Neutrophil (primary cell): Measurements from ENCODE around the gene ARL6IP1.
"Not testable (repeated sequence)": the region's sequence is repeated elsewhere in the genome, so short reads cannot be mapped to it uniquely, and the experiment has no call there.

Experiments
- H3K27ac ChIP-seq: fragments of 200-600 bp; sonication (generic); 2 replicates; pipeline ENCODE4 v1.5.1; 2016; ENCODE audit warnings: mild to moderate bottlenecking, moderate library complexity
- H3K27me3 ChIP-seq: fragments of 200-600 bp; sonication (generic); 2 replicates; pipeline ENCODE4 v1.6.0; 2016; ENCODE audit warnings: mild to moderate bottlenecking
- H3K36me3 ChIP-seq: fragments of 200-600 bp; sonication (generic); 2 replicates; pipeline ENCODE4 v1.5.1; 2017
- H3K4me1 ChIP-seq, 2 experiments: fragments of 200-600 bp in 1 of 2; sonication (generic) in 1 of 2; 1 replicate in 1 of 2; 2 replicates in 1 of 2; pipeline versions ENCODE4 v1.5.1 to v1.6.1; 2013 to 2016; ENCODE audit warnings: low read depth in 1 of 2, low read length in 1 of 2, mild to moderate bottlenecking in 1 of 2, moderate library complexity in 1 of 2; ENCODE audit not compliant: control insufficient read depth in 1 of 2, insufficient read depth in 1 of 2
- H3K4me3 ChIP-seq, 2 experiments: fragments of 200-600 bp in 1 of 2; sonication (generic) in 1 of 2; 1 replicate in 1 of 2; 2 replicates in 1 of 2; pipeline ENCODE4 v1.5.1; 2013 to 2016; ENCODE audit warnings: low read depth in 1 of 2, low read length in 1 of 2, mild to moderate bottlenecking in 1 of 2, moderate library complexity in 1 of 2
- H3K9me3 ChIP-seq: fragments of 200-600 bp; sonication (generic); 2 replicates; pipeline ENCODE4 v1.5.1; 2016
- TF ChIP-seq, protein P1 (sequence below): fragments of 200-600 bp; sonication (generic); IDR thresholded peaks from 2 replicates; pipeline ENCODE4 v1.5.1; 2016; ENCODE audit warnings: antibody characterized with exemption

Gene ARL6IP1

DNA sequence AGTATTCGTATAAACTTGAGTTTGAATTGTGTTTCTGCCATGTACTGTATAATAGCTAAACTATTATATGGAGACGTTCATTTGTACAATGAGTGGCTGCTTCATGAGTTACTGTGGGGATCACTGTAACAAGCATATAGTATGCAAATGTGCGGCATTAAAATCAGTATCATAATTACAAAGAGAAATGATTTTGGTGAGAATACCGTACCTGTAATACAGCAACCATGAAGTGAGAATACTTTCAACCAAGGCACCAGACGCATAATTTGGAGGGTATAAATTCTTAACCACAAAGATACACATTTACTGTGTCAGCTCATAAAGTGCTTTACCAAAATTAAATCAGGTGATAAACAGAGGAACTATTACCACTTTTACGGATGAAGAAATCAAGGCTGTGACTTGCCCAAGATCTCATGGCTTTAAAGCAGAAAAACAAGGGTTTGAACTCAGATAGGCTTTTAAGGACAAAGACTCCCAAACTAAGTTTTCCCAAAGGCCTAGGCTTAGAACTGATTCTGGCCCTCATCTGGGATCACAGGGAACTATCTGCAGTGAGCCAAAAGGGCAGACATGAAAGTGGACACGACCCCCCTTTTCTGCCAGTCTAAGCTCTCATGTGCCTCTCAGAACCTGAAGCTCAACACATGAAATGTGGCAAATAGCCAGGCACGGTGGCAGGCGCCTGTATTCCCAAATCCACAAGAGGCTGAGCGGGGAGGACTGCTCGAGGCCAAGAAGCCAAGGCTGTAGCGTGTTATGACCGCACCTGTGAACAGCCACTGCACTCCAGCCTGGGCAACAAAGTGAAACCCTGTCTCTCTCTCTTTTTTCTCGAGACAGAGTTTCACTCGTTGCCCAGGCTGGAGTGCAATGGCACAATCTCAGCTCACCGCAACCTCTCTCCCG is 17.7 kb downstream of the ARL6IP1 start:
- TF ChIP-seq, protein P1, sequence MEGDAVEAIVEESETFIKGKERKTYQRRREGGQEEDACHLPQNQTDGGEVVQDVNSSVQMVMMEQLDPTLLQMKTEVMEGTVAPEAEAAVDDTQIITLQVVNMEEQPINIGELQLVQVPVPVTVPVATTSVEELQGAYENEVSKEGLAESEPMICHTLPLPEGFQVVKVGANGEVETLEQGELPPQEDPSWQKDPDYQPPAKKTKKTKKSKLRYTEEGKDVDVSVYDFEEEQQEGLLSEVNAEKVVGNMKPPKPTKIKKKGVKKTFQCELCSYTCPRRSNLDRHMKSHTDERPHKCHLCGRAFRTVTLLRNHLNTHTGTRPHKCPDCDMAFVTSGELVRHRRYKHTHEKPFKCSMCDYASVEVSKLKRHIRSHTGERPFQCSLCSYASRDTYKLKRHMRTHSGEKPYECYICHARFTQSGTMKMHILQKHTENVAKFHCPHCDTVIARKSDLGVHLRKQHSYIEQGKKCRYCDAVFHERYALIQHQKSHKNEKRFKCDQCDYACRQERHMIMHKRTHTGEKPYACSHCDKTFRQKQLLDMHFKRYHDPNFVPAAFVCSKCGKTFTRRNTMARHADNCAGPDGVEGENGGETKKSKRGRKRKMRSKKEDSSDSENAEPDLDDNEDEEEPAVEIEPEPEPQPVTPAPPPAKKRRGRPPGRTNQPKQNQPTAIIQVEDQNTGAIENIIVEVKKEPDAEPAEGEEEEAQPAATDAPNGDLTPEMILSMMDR = no peak
- Histone ChIP-seq H3K4me3 (no peak overlapping the region), H3K27me3 (no peaks in the 10 kb centered on the region), H3K27ac (peak overlapping the region; percentile 62), H3K36me3 (peaks cover 63% of the 10 kb centered on the region), H3K9me3 (no peaks in the 10 kb centered on the region), H3K4me1 (peaks cover 32 to 48% of the 10 kb centered on the region in 2 experiments)

DNA sequence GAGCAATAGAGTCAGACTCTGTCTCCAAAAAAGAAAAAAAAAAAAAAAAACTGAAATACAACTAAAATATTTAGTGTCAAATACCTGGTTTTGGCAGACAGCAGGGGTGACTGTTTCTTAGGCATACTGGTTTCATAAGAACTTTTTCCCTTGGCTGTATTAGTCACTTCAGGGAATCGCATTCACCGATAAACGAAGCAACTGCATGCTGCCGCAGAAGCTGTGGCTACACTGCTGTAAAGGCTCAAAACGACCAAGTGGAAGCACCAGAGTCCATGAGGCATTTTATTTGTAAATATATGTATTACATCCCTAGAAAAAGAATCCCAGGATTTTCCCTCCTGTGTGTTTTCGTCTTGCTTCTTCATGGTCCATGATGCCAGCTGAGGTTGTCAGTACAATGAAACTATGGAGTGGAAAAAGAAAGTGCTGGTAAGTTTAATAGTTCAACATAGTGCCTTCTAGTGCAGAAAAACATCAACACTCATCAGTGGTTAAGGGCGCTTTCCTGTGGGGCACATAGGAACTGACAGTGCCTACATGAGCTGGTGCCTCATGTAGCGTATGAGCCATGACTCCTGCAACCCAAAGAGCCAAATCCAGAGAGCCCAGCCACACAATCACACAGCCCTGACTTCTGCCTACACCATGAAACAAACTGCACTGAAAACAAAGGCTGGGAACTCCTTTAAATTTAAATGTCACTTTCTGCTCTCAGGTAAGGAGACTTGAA is 18.5 kb downstream of the ARL6IP1 start:
- Histone ChIP-seq H3K27me3 (no peaks in the 10 kb centered on the region), H3K27ac (peak overlapping the region; percentile 62), H3K9me3 (no peaks in the 10 kb centered on the region), H3K36me3 (peaks cover 56% of the 10 kb centered on the region), H3K4me1 (peaks cover 24 to 40% of the 10 kb centered on the region in 2 experiments), H3K4me3 (no peak overlapping the region)
- TF ChIP-seq, protein P1 = no peak

DNA sequence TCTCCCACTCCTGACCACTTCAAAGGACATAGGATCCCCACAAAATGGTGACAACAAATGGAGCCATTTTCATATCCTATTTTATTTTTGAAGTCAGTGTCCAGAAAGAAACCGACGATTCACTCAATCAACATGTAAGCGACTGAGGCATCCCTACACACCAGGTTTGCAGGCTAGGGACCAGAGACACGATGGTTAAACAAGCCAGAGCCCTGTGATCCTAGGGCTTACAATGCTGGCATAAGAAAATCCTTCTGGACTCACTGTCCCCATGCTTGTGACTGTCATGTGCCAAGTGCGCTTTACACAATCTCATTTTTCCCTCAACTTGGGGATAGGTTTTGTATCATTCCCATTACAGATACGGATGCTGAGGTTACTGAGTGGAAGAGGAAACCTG is 20.1 kb downstream of the ARL6IP1 start:
- H3K4me3 ChIP-seq, H3K27me3 ChIP-seq, H3K27ac ChIP-seq, H3K9me3 ChIP-seq: not testable (repeated sequence)
- Histone ChIP-seq H3K36me3 (peaks cover 40% of the 10 kb centered on the region), H3K4me1 (peaks cover 11 to 27% of the 10 kb centered on the region in 2 experiments)

DNA sequence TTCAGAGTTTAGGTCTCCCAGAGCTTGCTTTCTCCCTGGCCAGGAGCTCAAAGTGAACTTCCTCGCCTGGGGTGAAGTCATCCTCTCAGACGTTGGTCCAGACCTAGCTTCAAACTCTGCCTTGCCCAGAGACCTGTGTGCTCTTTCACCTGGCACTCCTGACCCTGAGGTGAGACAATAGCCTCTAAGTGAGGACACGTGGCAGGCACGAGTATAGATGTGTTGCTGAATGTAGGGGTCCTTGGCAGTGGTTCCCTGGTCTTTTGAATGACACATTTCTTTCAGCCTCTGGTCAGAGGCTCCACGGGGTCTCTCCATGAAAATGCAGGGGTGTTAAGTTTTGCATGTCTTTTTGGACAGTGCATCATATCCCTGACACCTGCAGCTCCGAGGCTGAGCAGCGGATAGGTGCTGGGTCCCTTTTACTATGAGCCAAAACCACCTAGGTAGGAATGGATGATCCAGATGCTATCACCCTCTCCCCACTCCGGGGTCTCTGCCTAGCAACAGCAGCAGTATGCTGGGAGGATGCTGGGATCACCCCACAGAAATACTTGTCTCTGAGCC is 20.8 kb downstream of the ARL6IP1 start:
- H3K27ac ChIP-seq, H3K4me3 ChIP-seq, H3K27me3 ChIP-seq, H3K9me3 ChIP-seq: not testable (repeated sequence)
- H3K4me1 ChIP-seq = peaks cover 17 to 32% of the 10 kb centered on the region in 2 experiments
- peaks cover 33% of the 10 kb centered on the region for H3K36me3 ChIP-seq

DNA sequence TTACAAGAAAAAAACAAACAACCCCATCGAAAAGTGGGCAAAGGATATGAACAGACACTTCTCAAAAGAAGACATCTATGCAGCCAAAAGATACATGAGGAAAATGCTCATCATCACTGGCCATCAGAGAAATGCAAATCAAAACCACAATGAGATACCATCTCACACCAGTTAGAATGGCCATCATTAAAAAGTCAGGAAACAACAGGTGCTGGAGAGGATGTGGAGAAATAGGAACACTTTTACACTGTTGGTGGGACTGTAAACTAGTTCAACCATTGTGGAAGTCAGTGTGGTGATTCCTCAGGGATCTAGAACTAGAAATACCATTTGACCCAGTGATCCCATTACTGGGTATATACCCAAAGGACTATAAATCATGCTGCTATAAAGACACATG is 23.7 kb downstream of the ARL6IP1 start:
- not testable (repeated sequence) for H3K9me3 ChIP-seq, H3K4me3 ChIP-seq, H3K27me3 ChIP-seq, H3K36me3 ChIP-seq, H3K27ac ChIP-seq
- peaks cover 31 to 36% of the 10 kb centered on the region in 2 experiments for H3K4me1 ChIP-seq

DNA sequence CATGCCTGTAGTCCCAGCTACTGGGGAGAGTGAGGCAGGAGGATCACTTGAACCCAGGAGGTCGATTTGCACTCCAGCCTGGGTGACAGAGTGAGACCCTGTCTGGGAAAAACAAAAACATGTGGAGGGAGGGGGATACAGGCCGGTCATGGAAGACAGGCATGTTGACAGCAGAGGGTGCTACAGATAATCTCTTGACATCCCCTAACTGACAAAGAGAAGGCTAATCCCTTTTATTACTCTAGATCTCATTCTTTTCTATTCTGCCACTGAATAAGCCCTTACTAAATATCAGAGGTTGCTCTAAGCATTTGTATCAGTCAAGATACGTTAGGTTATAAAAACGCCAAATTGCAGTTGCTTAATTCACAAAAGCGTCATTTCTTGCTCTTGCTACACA is 25.0 kb downstream of the ARL6IP1 start:
- H3K4me1 ChIP-seq = peaks cover 36 to 38% of the 10 kb centered on the region in 2 experiments
- not testable (repeated sequence) for H3K4me3 ChIP-seq, H3K36me3 ChIP-seq, H3K9me3 ChIP-seq, H3K27me3 ChIP-seq
- peak overlapping the region; percentile 64 for H3K27ac ChIP-seq

DNA sequence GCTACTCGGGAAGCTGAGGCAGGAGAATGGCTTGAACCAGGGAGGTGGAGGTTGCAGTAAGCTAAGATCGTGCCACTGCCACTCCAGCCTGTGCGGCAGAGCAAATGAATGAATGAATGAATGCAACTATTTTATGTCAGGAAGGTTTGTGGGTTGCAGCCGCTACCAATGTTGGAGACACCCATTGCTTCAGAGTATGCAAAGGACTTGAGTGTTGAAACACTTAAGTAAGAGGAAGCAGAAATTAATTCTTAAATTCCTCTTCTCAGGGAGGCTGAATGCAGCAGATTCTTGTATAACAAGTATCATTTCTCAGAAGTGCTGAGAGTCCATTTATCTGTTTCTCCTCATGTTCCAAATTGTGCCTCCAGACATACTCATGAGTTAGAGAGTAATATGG is 26.7 kb downstream of the ARL6IP1 start:
- H3K27me3 ChIP-seq, H3K9me3 ChIP-seq, H3K36me3 ChIP-seq: not testable (repeated sequence)
- Histone ChIP-seq H3K4me1 (peaks cover 36 to 38% of the 10 kb centered on the region in 2 experiments), H3K4me3 (peak overlapping the region in 1 of 2 experiments; percentile 4), H3K27ac (peak overlapping the region; percentile 78)

DNA sequence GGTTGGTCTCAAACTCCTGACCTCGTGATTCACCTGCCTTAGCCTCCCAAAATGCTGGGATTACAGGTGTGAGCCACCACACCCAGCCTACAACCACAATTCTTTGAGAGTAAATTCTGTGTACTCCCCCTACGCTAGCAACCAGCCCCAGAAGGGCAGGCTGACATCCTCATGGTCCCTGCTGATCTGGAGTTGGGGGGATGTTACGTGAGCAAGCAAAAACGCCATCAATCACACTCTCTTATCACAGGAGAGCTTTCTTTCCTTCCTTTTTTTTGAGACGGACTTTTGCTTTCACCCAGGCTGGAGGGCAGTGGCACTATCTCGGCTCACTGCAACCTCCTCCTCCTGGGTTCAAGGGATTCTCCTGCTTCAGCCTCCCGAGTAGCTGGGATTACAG is 29.2 kb downstream of the ARL6IP1 start:
- not testable (repeated sequence) for H3K27me3 ChIP-seq, H3K36me3 ChIP-seq, H3K4me3 ChIP-seq, H3K9me3 ChIP-seq
- H3K4me1 ChIP-seq = peaks cover 29 to 38% of the 10 kb centered on the region in 2 experiments
- H3K27ac ChIP-seq = peak overlapping the region; percentile 20

DNA sequence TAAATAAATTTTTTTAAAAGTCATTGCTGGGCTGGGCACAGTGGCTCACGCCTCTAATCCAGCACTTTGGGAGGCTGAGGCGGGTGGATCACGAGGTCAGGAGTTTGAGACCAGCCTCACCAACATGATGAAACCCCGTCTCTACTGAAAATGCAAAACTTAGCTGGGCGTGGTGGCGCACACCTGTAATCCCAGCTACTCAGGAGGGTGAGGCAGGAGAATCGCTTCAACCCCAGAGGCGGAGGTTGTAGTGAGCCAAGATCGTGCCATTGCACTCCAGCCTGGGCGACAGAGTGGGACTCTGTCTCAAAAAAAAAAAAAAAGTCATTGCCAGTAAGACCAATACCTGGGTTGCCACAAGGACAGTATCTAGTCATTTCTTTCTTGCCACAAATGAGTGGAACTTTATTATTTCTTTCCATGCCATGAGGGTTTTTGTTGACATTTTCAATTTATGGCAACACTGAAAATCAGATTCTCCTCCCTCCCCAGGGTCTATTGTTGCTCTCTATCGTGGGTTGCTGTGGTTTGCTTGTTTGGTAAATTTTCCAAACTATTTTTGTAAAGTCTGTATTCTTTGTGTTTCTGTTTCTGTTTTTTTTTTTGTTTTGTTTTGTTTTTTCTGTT is 30.9 kb downstream of the ARL6IP1 start:
- H3K27me3 ChIP-seq, H3K9me3 ChIP-seq: not testable (repeated sequence)

DNA sequence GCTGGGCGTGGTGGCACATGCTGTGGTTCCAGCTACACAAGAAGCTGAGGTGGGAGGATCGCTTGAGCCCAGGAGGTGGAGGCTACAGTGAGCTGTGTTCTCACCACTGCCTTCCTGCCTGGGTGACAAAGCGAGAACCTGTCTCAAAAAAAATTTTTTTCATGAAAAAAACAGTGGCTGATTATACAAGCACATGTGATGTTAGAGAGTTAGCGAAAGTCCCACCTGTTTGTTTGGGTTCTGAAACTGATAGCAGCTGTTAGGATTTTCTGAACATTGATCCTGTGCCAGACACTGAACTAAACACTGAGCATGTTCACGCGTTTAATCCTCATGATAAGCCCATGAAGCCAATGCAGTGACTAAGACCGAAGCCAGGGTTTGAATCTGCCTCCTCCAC is 34.1 kb downstream of the ARL6IP1 start:
- not testable (repeated sequence) for H3K27ac ChIP-seq, H3K4me1 ChIP-seq, H3K9me3 ChIP-seq, H3K4me3 ChIP-seq, H3K36me3 ChIP-seq, H3K27me3 ChIP-seq

More for the DNA sequence above, 30.9 kb downstream of the ARL6IP1 start:
- H3K27ac ChIP-seq, H3K36me3 ChIP-seq, H3K4me3 ChIP-seq: not testable (repeated sequence)
- H3K4me1 ChIP-seq = peaks cover 19 to 27% of the 10 kb centered on the region in 2 experiments

DNA sequence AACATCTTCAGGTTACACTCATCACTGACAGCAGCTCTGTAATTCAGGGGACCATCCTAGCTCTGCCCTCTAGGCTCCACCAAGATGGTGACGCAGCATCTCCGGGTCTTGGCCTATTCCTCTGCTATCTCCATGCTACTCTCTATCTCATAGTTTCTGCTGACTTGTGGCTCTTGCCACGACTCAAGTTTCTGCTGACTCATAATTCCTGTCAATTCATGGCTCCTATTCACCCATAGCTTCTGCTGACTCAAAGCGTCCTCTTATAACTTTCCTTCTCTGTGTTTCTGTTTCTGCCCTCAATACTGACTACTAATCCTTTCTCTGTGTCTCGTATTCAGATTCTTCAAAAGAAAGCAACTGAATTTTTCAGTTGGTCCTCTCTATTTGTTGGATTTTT is 38.6 kb downstream of the ARL6IP1 start:
- H3K9me3 ChIP-seq, H3K27me3 ChIP-seq, H3K27ac ChIP-seq, H3K36me3 ChIP-seq, H3K4me1 ChIP-seq, H3K4me3 ChIP-seq: not testable (repeated sequence)
